Thyroid gland (tissue), 4 donors: Measurements from ENCODE around the gene TOR1A. TPM values are rescaled to one million over a fixed set of nuclear protein-coding genes. Genes with fewer than 3 reads are reported as not detected.
A peak's percentile ranks its signal among the peaks of the same experiment; 100 is the strongest.

ENCODE experiments used
- DNase-seq, 2 donors: peaks; one replicate each; pipeline ENCODE4 v3.0.0-alpha.2; 2019
- H3K27ac ChIP-seq, 3 donors: fragments of 200-600 bp; sonication (generic); 1 replicate in 2 of 3; 2 replicates in 1 of 3; pipeline ENCODE4 v1.5.1; 2016 to 2019; ENCODE audit warnings: mild to moderate bottlenecking in 1 of 3, moderate library complexity in 1 of 3
- H3K27me3 ChIP-seq: fragments of 200-600 bp; sonication (generic); one replicate; pipeline ENCODE4 v1.5.1; 2019
- H3K36me3 ChIP-seq, 2 donors: fragments of 200-600 bp; sonication (generic); one replicate each; pipeline ENCODE4 v1.5.1; 2016 to 2019
- H3K4me1 ChIP-seq, 2 donors: fragments of 200-600 bp; sonication (generic); one replicate each; pipeline ENCODE4 v1.5.1; 2017 to 2019
- H3K4me3 ChIP-seq, 3 donors: fragments of 200-600 bp; sonication (generic); replicated peaks in 1 of 3; 1 replicate in 2 of 3; 2 replicates in 1 of 3; pipeline ENCODE4 v1.5.1; 2016; ENCODE audit warnings: mild to moderate bottlenecking in 1 of 3
- H3K9me3 ChIP-seq: fragments of 200-600 bp; sonication (generic); one replicate; pipeline ENCODE4 v1.5.1; 2017
- POLR2A ChIP-seq, 2 donors: fragments of 450-650 bp; IDR thresholded peaks; one replicate each; pipeline ENCODE4 v1.6.1; 2017; ENCODE audit warnings: antibody characterized with exemption in 2 of 2, mild to moderate bottlenecking in 2 of 2, moderate library complexity in 1 of 2
- WGBS, 2 donors: methylation state at CpG; one replicate each; pipeline ENCODE4 v1.1.5; 2017; 5-methylcytosine and 5-hydroxymethylcytosine counted together
- intact Hi-C: fragments of 100-400 bp; cut with DNase I; formaldehyde crosslinking; loops from one replicate; pipeline ENCODE4 v1.15.1; 2023
- total RNA-seq, 4 donors: library from RNA; depleted of rRNA; stranded (reverse); fragments of >200 nt; gene quantifications; one replicate each; pipeline ENCODE4 v1.2.3, GENCODE V29; 2016
- TF ChIP-seq, protein P1 (sequence below), 6 experiments: fragments of 200-600 bp in 3 of 6; fragments of 450-650 bp in 3 of 6; sonication (generic) in 3 of 6; IDR thresholded peaks; one replicate each; pipeline ENCODE4 v1.5.1; 2016 to 2019; ENCODE audit warnings: antibody characterized with exemption in 6 of 6, mild to moderate bottlenecking in 2 of 6, inconsistent platforms in 1 of 6, moderate library complexity in 1 of 6

Gene TOR1A
- total RNA-seq, 4 donors from 2014 or later: 30.0 to 61.2 (median 42.8) TPM

DNA sequence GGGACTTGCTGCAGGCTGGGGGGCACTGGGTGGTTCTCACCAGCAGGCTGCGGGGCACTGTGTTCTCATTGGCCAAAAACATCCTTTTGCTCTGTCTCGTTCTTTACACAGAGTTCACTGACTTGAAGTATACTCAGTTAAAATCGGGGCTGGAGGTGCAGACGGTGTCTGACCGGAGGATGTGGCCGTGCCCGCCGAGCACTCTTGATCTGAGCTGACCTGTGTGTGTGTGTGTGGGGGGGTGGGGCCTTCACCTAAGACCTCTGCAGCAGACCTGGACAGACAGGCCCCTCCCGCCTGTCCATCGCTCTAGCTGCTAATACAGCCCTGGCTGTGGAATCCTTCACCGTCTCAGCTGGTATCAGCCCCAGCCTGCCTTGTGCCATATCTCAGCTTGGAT, 13.8 kb downstream of the TOR1A start:
- Histone ChIP-seq H3K4me1 (no peaks in the 10 kb centered on the region), H3K27me3 (no peaks in the 10 kb centered on the region), H3K9me3 (no peaks in the 10 kb centered on the region), H3K4me3 (no peak overlapping the region), H3K36me3 (peaks cover 12 to 13% of the 10 kb centered on the region in 2 donors), H3K27ac (no peak overlapping the region)
- 89 to 92% methylated on average over 10 to 11 of the region's 11 CpGs for WGBS, 2 donors
- TF ChIP-seq POLR2A (IDR thresholded peaks at IDR 0.05): no peak
- TF ChIP-seq, protein P1, sequence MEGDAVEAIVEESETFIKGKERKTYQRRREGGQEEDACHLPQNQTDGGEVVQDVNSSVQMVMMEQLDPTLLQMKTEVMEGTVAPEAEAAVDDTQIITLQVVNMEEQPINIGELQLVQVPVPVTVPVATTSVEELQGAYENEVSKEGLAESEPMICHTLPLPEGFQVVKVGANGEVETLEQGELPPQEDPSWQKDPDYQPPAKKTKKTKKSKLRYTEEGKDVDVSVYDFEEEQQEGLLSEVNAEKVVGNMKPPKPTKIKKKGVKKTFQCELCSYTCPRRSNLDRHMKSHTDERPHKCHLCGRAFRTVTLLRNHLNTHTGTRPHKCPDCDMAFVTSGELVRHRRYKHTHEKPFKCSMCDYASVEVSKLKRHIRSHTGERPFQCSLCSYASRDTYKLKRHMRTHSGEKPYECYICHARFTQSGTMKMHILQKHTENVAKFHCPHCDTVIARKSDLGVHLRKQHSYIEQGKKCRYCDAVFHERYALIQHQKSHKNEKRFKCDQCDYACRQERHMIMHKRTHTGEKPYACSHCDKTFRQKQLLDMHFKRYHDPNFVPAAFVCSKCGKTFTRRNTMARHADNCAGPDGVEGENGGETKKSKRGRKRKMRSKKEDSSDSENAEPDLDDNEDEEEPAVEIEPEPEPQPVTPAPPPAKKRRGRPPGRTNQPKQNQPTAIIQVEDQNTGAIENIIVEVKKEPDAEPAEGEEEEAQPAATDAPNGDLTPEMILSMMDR (IDR thresholded peaks at IDR 0.05): no peak
- intact Hi-C loops: no loop called here
- no peak for DNase-seq

DNA sequence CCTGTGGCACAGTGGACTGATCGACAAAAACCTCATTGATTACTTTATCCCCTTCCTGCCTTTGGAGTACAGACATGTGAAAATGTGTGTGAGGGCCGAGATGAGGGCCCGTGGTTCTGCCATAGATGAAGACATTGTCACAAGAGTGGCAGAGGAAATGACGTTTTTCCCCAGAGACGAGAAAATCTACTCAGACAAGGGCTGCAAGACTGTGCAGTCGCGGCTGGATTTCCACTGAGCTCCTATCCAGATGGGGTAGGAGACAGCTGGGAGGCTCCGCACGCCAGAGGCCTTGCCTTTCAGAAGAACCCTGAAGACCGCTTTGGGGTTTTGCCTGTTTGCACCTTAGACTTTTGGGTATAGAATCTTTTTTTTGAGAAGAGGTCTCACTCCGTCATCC, 14.6 kb downstream of the TOR1A start:
- 88 to 90% methylated on average over 11 of the region's 11 CpGs for WGBS, 2 donors
- Histone ChIP-seq H3K27ac (no peak overlapping the region), H3K4me1 (no peaks in the 10 kb centered on the region), H3K36me3 (peaks cover 12 to 13% of the 10 kb centered on the region in 2 donors), H3K27me3 (no peaks in the 10 kb centered on the region), H3K9me3 (no peaks in the 10 kb centered on the region), H3K4me3 (no peak overlapping the region)
- intact Hi-C loops: no loop called here
- DNase-seq: no peak
- TF ChIP-seq POLR2A (IDR thresholded peaks at IDR 0.05): no peak
- TF ChIP-seq, protein P1 (IDR thresholded peaks at IDR 0.05): no peak

DNA sequence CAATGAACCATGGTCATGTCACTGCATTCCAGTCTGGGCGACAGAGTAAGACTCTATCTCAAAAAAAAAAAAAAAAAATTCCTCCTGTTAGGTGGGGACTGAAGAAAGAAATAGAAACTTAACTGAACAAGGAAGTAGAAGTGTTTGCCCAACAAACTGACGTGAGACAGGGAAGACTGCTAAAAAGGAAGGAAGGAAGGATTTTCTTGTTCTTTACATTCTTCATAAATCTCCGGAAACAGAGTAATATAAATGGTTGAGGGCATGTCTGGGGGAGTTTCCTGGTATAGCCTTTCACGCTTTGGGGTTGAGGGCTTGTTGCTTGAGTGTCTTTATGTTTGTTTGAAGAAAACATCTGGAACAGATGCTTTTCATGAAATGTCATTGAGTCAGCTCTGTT, 17.9 kb downstream of the TOR1A start:
- intact Hi-C loops: no loop called here
- Histone ChIP-seq H3K9me3 (no peaks in the 10 kb centered on the region), H3K4me3 (no peak overlapping the region), H3K27me3 (no peaks in the 10 kb centered on the region), H3K27ac (no peak overlapping the region), H3K36me3 (peaks cover 0 to 13% of the 10 kb centered on the region in 2 donors), H3K4me1 (peaks cover 6 to 7% of the 10 kb centered on the region in 2 donors)
- DNase-seq: no peak
- no peak for TF ChIP-seq POLR2A (IDR thresholded peaks at IDR 0.05)
- TF ChIP-seq, protein P1 (IDR thresholded peaks at IDR 0.05): no peak
- WGBS, 2 donors: 73 to 92% methylated on average over 4 of the region's 4 CpGs

DNA sequence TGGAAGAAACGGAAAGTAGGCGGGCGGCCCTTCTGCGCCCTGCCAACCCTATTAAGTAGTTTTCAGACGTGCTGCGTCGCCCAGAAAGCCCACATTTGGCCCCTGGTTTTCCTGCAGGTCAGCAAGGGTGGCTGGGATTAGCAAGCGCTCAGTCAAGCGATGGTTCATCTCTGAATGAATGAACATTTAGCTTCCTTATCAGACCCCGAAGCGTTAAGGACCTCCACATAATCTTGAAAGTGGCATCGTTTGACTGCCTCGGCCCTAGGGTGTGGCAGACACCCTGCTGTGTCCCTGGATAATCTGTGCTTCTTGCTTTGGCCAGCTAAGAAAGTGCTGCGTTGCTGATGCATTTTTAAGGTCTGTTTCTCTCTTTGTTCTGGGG, 20.3 kb downstream of the TOR1A start:
- Histone ChIP-seq H3K27ac (peak overlapping the region in 2 of 3 donors; percentile 54 to 80), H3K36me3 (no peaks in the 10 kb centered on the region), H3K4me1 (peaks cover 6 to 7% of the 10 kb centered on the region in 2 donors), H3K9me3 (no peaks in the 10 kb centered on the region), H3K27me3 (no peaks in the 10 kb centered on the region), H3K4me3 (peak overlapping the region; percentile 76 to 97 (median 88))
- no peak for DNase-seq
- WGBS, 2 donors: 1 to 4% methylated on average over 12 of the region's 14 CpGs
- intact Hi-C loops: no loop called here
- no peak for TF ChIP-seq POLR2A (IDR thresholded peaks at IDR 0.05)
- TF ChIP-seq, protein P1 (IDR thresholded peaks at IDR 0.05): no peak

DNA sequence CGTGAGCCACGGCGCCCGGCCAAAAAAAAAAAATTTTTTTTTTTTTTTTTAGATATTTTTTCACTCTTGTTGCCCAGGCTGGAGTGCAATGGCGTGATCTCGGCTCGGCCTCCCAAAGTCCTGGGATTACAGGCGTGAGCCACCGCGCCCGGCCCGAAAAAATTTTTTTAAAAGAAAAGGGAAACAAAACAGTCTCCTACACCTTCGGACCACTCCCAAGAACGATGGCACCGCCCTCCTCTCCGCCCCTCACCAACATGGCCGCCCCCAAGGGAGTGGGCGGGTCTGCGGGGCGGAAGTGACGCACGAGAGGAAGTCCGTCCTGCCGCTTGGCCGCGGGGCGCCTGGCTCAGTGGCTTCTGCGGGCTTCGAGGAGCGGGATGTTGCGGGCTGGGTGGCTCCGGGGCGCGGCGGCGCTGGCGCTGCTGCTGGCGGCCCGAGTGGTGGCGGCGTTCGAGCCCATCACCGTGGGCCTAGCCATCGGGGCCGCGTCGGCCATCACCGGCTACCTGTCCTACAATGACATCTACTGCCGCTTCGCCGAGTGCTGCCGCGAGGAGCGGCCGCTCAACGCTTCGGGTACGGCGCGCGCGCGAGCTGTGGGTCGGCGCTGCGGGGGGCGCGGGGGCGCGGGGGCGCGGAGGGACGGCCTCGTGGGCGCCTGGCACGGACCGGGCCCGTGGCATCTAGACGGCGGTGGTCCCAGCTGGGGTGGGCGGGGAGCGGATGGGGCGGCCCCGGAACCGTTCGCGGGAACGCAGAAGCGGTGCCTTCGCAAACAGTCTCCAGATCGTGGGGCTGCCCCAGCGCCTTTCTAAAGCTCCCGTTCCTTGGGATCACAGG, 20.9 kb downstream of the TOR1A start, which contains the start of gene TOR1B:
TSS of gene TOR1B (plus strand) at position 352 of the 843 bp plus-strand sequence. CDS start at position 381, 29 bp downstream.
- Histone ChIP-seq H3K36me3 (no peaks in the 10 kb centered on the region), H3K27me3 (no peaks in the 10 kb centered on the region), H3K4me3 (peak within 1 kb of the TSS; percentile 76 to 97 (median 88)), H3K9me3 (no peaks in the 10 kb centered on the region), H3K27ac (peak within 1 kb of the TSS; percentile 54 to 80 (median 79)), H3K4me1 (peaks cover 6 to 7% of the 10 kb centered on the region in 2 donors)
- TF ChIP-seq, protein P1 (IDR thresholded peaks at IDR 0.05): peak in 1 of 6 experiments; percentile 6
- peak in 1 of 2 donors; percentile 86 for TF ChIP-seq POLR2A (IDR thresholded peaks at IDR 0.05)
- intact Hi-C loops: no loop called here
- WGBS, 2 donors: 3 to 7% methylated on average over 15 to 28 of the region's 93 CpGs
- peak; percentile 91 to 95 for DNase-seq
